Subcutaneous adipose tissue (tissue), 4 donors: ENCODE data around the gene COL18A1. TPM values are rescaled to one million over a fixed set of nuclear protein-coding genes. Genes with fewer than 3 reads are reported as not detected.

ENCODE experiments used
- CTCF ChIP-seq: fragments of 450-650 bp; IDR thresholded peaks from one replicate; pipeline ENCODE4 v1.5.1; 2016; ENCODE audit warnings: low read depth, mild to moderate bottlenecking, control low read depth, antibody characterized with exemption, moderate library complexity
- total RNA-seq, 4 donors: library from RNA; depleted of rRNA; stranded (reverse); fragments of >200 nt; gene quantifications; one replicate each; pipeline ENCODE4 v1.1.0, GENCODE V29; 2016

Gene COL18A1
- 100 to 1,000 TPM in 1 of 4 donors, 10 to 100 TPM in 3; 33.4 to 102 (median 66.7) TPM for total RNA-seq

GRCh38 chr21:45404730-45405270, at the start of gene COL18A1:
Gene COL18A1, plus strand, starts transcription at chr21:45405165. Its CDS starts 66 bp downstream, at chr21:45405231.
- TF ChIP-seq CTCF = no peak

- TF ChIP-seq CTCF = no peak
Measured at GRCh38 chr21:45355573-45355972, 49.4 kb upstream of the COL18A1 start.

GRCh38 chr21:45356251-45356650, 48.7 kb upstream of the COL18A1 start:
- TF ChIP-seq CTCF = no peak

GRCh38 chr21:45356653-45357435, 48.1 kb upstream of the COL18A1 start:
- no peak for TF ChIP-seq CTCF

GRCh38 chr21:45357436-45358260, 47.3 kb upstream of the COL18A1 start:
- no peak for TF ChIP-seq CTCF

- no peak for TF ChIP-seq CTCF
Measured at GRCh38 chr21:45358261-45358670, 46.7 kb upstream of the COL18A1 start.
